ENCODE results near the gene LIN7A.
"Not testable (repeated sequence)": the region's sequence is repeated elsewhere in the genome, so short reads cannot be mapped to it uniquely, and the experiment has no call there.

Gene LIN7A

GRCh38 chr12:80802652-80803400 is 134.9 kb downstream of the LIN7A start:
- DNase-seq, result no peak

GRCh38 chr12:80798281-80798680 is 139.5 kb downstream of the LIN7A start:
- no peak for DNase-seq

DNA sequence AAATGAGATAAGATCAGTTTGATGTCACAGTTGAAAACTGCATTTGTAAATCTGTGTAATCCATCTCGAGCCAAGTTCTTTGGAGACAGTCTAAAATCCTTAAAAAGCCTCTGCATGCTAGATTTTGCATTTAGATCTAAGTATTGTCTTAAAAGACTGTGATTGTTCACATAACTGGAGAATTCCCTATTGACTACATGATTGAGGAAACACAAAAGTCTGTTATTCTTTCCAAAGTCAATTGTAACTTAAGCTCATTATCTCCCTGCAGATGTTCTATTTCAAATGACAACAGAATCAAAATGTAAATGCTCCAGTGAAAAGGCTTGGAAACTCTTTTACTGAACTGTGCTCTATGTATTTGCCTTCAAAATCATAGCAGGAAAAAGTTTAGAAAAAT is 143.2 kb downstream of the LIN7A start:
- no peak for DNase-seq

DNA sequence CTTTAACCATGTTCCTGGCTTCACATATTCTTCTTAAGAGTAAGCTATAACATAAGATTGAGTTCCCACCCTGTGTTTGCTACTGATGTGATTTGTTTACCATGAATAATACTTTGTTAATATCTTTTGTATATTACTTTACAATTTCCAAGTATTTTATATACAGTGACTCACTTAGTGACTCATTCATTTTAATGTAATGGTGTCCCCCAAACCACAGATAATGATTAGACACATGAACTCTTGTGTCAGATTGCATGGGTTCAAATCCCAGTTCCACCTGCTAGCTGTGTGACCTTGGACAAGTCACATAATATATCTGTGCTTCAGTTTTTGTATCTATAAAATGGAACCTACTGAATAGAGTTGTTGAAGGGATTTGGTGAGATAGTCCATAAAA is 144.9 kb downstream of the LIN7A start:
- no peak for DNase-seq

GRCh38 chr12:80791863-80792262 is 145.9 kb downstream of the LIN7A start:
- no peak for DNase-seq

DNA sequence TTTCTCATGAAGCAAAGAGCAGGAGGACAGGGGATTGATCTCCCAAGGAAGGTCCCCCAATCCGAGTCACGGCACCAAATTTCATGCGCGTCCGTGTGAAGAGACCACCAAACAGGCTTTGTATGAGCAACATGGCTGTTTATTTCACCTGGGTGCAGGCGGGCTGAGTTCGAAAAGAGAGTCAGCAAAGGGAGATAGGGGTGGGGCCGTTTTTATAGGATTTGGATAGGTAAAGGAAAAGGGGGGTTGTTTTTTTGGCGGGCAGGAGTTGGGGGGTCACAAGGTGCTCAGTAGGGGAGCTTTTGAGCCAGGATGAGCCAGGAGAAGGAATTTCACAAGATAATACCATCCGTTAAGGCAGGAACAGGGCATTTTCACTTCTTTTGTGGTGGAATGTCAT is 149.3 kb downstream of the LIN7A start:
- not testable (repeated sequence) for DNase-seq

DNA sequence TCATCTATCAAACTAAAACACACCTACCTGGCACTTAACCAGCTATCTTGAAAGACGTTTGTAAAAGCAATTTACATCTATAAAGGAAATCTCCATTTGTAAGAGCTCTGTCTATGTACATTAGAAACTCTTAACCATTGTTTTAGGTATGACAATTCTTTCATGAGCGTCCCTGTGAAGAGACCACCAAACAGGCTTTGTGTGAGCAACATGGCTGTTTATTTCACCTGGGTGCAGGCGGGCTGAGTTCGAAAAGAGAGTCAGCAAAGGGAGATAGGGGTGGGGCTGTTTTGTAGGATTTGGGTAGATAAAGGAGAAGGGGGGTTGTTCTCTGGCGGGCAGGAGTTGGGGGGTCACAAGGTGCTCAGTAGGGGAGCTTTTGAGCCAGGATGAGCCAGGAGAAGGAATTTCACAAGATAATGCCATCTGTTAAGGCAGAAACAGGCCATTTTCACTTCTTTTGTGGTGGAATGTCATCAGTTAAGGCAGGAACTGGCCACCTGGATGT is 154.7 kb downstream of the LIN7A start:
- DNase-seq, result not testable (repeated sequence)

GRCh38 chr12:80781313-80781712 is 156.4 kb downstream of the LIN7A start:
- DNase-seq, result no peak

DNA sequence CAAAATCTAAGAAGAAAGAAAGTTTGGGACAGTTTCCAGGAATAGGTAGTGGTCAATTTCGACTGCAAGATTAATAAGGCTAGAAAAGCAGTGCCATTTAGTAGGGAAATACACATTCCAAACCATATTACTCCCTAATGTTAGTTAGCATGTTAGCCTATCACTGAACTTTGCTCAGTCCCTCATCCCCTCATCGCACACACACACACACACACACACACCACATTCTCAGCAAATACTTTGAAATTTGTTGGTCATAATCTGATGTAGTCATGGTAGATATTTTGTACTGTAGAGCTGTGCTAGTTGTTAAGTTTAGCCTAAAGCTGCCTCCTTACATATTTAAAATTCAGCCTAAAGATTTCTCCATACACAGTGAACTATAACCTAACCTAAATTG is 157.0 kb downstream of the LIN7A start:
- no peak for DNase-seq

- no peak for DNase-seq
Observed at GRCh38 chr12:80778005-80778541, 159.7 kb downstream of the LIN7A start.

DNA sequence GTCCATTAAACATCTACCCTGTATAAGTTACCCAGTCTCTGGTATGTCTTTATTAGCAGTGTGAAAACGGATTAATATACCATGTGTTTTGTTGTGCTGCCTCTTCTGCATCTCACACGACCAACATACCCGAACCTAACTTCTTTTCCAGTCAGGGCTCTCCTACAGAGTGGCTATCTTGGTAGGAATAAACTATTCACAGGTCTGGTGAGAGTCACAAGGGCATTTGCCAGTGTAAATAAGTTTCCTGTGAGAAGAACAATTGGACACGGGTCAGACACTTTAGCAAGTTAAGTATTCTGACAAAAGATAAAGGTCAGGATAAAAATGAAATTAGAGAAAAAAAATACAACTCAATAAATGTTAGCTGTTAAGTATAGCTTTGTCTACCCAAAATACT is 160.1 kb downstream of the LIN7A start:
- no peak for DNase-seq

GRCh38 chr12:80776706-80777105 is 161.0 kb downstream of the LIN7A start:
- DNase-seq, result no peak

DNA sequence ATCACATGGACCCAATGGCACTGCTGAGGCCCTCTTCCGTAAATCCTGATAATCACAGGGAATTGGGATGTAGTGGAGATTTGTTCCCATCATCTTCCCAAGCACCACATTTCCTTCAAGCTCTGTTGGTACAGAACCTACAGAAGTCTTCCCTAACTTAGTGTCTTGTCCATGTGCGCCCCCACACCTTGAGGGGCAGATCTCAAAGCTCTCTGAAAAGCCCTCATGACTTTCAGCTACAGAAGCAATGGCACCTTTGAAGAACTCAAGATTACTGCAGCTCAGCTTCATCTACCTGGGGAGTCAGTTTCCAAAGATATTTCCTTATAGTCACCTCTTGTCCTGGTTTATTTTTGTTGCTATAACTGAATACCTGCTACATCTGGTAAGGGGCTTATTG is 166.8 kb downstream of the LIN7A start:
- no peak for DNase-seq

GRCh38 chr12:80769553-80770140 is 168.1 kb downstream of the LIN7A start:
- DNase-seq, result no peak

DNA sequence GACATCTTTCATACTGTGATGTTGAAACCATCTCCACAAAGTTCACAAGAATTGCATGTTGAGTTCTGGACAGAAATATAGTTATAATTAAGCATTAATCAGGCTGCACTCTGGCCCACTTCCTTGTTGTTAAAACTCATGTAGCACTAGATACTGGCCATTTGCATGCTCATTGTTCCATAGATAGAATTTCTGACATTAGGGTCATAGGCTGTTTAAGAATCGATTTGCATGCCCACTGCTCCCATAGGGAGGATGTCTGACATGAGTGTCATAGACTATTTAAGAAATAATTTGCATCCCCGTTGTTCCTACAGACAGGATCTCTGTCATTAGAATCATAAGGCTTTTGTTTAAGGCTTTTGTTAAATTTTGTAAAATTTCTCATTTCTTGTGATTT is 170.8 kb downstream of the LIN7A start:
- DNase-seq, result no peak

DNA sequence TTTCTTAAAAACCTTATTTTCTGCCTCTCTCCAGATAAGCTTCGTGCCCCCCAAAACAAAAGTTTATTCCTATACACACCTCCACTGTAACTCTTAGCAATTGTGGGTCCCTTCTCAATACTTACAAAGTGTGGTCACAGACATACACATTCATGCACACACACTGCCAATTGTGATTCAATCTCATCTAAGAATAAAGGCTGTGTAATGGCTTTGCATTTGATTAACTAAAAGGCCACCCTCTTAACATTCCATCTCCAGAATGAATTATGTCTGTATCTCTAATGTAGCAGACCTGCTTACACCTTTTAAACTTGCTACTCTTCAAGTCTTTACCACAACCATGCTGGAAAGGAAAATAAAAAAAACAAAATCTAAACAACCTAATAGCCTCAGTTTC is 171.5 kb downstream of the LIN7A start:
- DNase-seq, result no peak

- DNase-seq, result no peak
Observed at GRCh38 chr12:80763874-80764273, 173.9 kb downstream of the LIN7A start.

DNA sequence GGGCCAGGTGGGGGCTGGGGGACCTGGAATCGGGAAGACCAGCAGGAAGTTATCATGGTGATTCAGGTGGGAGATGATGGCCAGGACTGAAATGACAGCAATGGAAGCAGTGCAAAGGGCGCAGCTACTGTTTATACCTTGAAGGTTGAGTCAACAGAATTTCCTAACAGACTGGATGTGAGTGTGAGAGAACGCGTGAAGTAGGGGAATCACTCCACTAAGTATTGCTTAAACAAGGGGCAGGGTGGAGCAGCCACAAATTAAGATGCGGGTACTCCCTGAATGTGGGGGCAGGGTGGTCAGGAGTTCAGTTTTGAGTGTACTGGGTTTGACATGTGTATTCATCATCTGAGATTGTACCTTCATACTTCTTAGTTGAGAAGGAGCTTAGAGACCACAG is 175.9 kb downstream of the LIN7A start:
- DNase-seq, result no peak

DNA sequence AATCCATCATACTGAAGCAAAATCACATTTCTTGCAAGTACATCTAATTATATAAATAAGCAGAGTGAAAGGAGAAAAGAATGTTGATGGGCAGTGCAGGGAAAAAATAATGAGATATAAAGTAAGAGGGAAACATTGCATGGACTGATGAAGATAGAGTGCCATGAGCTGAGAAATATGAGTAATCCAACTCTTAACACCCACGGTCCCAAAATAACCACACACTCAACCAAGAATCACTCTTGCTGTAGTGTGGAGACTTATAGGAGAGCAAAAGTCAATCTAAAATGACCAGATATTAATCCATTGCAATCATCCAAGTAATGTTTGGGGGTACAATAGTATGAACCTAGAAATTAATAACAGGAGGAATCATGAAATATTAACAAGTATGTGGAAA is 180.9 kb downstream of the LIN7A start:
- DNase-seq, result no peak

GRCh38 chr12:80754274-80754673 is 183.5 kb downstream of the LIN7A start:
- DNase-seq, result no peak

- no peak for DNase-seq
Observed at GRCh38 chr12:80752464-80752863, 185.3 kb downstream of the LIN7A start.

DNA sequence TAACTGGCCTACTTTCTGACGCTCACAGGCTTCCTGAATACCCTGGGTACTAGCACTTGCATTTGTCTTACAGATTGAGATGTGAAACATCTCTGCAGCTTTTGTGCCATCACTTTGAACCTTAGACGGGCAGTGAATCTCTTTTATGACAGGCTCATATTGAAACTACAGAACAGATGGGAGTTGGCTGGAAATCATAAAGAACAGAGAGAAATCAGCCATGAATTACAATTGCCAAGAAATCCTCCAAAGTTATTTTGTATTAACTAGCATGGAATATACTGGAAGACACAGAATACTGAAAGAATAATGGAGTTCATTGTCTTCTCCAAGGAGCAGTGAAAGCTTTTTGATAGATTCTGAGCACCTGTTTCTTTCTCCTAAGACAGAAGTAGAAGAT is 188.3 kb downstream of the LIN7A start:
- no peak for DNase-seq

DNA sequence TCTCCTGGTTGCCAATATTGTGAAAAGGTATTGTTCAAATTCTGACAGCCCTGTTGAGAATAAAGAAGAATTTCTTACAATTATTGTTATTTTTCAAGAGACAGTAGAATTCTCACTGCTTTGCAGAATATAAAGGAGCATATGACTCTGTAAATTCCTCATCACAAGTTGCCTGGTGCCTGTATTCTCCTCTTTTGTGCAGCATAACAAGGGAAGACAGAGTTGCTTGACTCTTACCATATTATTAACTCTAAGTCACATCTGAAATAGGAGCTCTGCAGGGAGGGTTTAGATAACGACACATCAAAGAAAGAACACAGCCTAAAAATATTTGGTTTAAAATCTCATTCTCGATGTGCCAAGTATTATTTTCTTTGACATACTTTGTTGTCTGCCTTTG is 189.9 kb downstream of the LIN7A start:
- no peak for DNase-seq

- DNase-seq, result no peak
Observed at GRCh38 chr12:80745851-80746505, 191.8 kb downstream of the LIN7A start.
